LNCaP clone FGC (cell line): ENCODE data around the gene PRKAG1.
A peak's percentile ranks its signal among the peaks of the same experiment; 100 is the strongest.

Experiments used
- DNase-seq: peaks from one replicate; pipeline ENCODE4 v3.0.0-alpha.2; 2011; ENCODE audit warnings: low read depth
- H3K4me3 ChIP-seq: 2 replicates; pipeline ENCODE4 v1.5.1; 2011; ENCODE audit warnings: mild to moderate bottlenecking, low read depth, low read length, control low read depth
- CTCF ChIP-seq: IDR thresholded peaks from 2 replicates; pipeline ENCODE4 v1.5.1; 2012; ENCODE audit warnings: mild to moderate bottlenecking; ENCODE audit not compliant: control insufficient read depth, insufficient read depth; ENCODE audit errors: extremely low read depth

Gene PRKAG1

GRCh38 chr12:48977290-48978281 lies 41.0 kb downstream of the PRKAG1 start:
- DNase-seq = no peak
- TF ChIP-seq CTCF = peak; percentile 68
- H3K4me3 ChIP-seq = no peak overlapping the region

- H3K4me3 ChIP-seq = no peak overlapping the region
- DNase-seq = no peak
- TF ChIP-seq CTCF = no peak
These were observed 44.5 kb downstream of the PRKAG1 start for GRCh38 chr12:48973941-48974673.

- no peak overlapping the region for H3K4me3 ChIP-seq
- no peak for TF ChIP-seq CTCF
- no peak for DNase-seq
These were observed 45.0 kb downstream of the PRKAG1 start for GRCh38 chr12:48973531-48973930.

GRCh38 chr12:48972952-48973483 lies 45.6 kb downstream of the PRKAG1 start:
- H3K4me3 ChIP-seq = no peak overlapping the region
- DNase-seq = no peak
- no peak for TF ChIP-seq CTCF

- H3K4me3 ChIP-seq = no peak overlapping the region; the same call in 1 of the 2 replicates
- no peak for TF ChIP-seq CTCF
- DNase-seq = no peak
These were observed 46.2 kb downstream of the PRKAG1 start for GRCh38 chr12:48972213-48972951.

- no peak for DNase-seq
- TF ChIP-seq CTCF = no peak
- H3K4me3 ChIP-seq = peak overlapping the region; percentile 50
These were observed 47.8 kb downstream of the PRKAG1 start for GRCh38 chr12:48970702-48971334.
